GM21447 (cell line): Measurements from ENCODE around the gene CD82.
"Not testable (repeated sequence)": the region's sequence is repeated elsewhere in the genome, so short reads cannot be mapped to it uniquely, and the experiment has no call there.

Source experiments
- ATAC-seq: cut with Tn5 transposase; IDR thresholded peaks from one replicate; pipeline ENCODE4 v1.9.1; 2021; ENCODE audit not compliant: unreplicated experiment

Gene CD82

GRCh38 chr11:44533921-44534711 is 31.3 kb upstream of the CD82 start:
- no peak for ATAC-seq

GRCh38 chr11:44535191-44535980 is 30.1 kb upstream of the CD82 start:
- no peak for ATAC-seq

GRCh38 chr11:44536788-44537516 is 28.5 kb upstream of the CD82 start:
- no peak for ATAC-seq

GRCh38 chr11:44537679-44538078 is 27.8 kb upstream of the CD82 start:
- ATAC-seq, result no peak

GRCh38 chr11:44538375-44539054 is 26.9 kb upstream of the CD82 start:
- peak; percentile 91 for ATAC-seq

- ATAC-seq, result no peak
Observed at GRCh38 chr11:44539971-44540370, 25.5 kb upstream of the CD82 start.

GRCh38 chr11:44540667-44541066 is 24.8 kb upstream of the CD82 start:
- no peak for ATAC-seq

GRCh38 chr11:44542372-44542771 is 23.1 kb upstream of the CD82 start:
- no peak for ATAC-seq

GRCh38 chr11:44546984-44547383 is 18.5 kb upstream of the CD82 start:
- ATAC-seq, result not testable (repeated sequence)

GRCh38 chr11:44547534-44547933 is 17.9 kb upstream of the CD82 start:
- ATAC-seq, result not testable (repeated sequence)

GRCh38 chr11:44548032-44548695 is 17.3 kb upstream of the CD82 start:
- no peak for ATAC-seq

GRCh38 chr11:44548961-44549749 is 16.3 kb upstream of the CD82 start:
- not testable (repeated sequence) for ATAC-seq

GRCh38 chr11:44550123-44550522 is 15.3 kb upstream of the CD82 start:
- no peak for ATAC-seq

- ATAC-seq, result no peak
Observed at GRCh38 chr11:44551456-44552139, 13.9 kb upstream of the CD82 start.

- no peak for ATAC-seq
Observed at GRCh38 chr11:44555031-44555800, 10.2 kb upstream of the CD82 start.

GRCh38 chr11:44556735-44557409 is 8.6 kb upstream of the CD82 start:
- no peak for ATAC-seq

GRCh38 chr11:44557464-44557863 is 8.0 kb upstream of the CD82 start:
- ATAC-seq, result no peak
